HCT116 (cell line): ENCODE results near the gene MN1. TPM values are rescaled to one million over a fixed set of nuclear protein-coding genes. Genes with fewer than 3 reads are reported as not detected.

Experiments used
- ATAC-seq: fragments of 200-7000 bp; cut with Tn5 transposase; 2 replicates; pipeline ENCODE4 v1.9.1; 2020; ENCODE audit warnings: mild to moderate bottlenecking, moderate library complexity
- BruUV-seq: library from RNA; stranded (reverse); fragments of 400-500 nt; replicated peaks from 2 replicates; lab custom pipeline; 2021; lab: Mats Ljungman, UMichigan
- CTCF ChIA-PET: fragments of 300-600 bp; sonication (Branson Sonifier 250); formaldehyde crosslinking; loops from one replicate; lab custom pipeline; 2021; ENCODE audit warnings: antibody characterized with exemption; lab: Charles Lee
- POLR2A ChIA-PET: fragments of 300-600, 350-600 bp; sonication (Branson Sonifier 250); formaldehyde crosslinking; loops from one replicate; lab custom pipeline; 2021; ENCODE audit warnings: antibody characterized with exemption; lab: Charles Lee
- RAD21 ChIA-PET, 2 experiments: fragments of 300-600 bp; sonication (Branson Sonifier 250); formaldehyde crosslinking; loops; one replicate each; lab custom pipeline; 2023; ENCODE audit warnings: low total read pairs in 2 of 2; ENCODE audit not compliant: uncharacterized antibody in 2 of 2, unreplicated experiment in 2 of 2, low non-redundant PET in 1 of 2; lab: Charles Lee
- DNase-seq: peaks from one replicate; pipeline ENCODE4 v3.0.0-alpha.2; 2010; ENCODE audit warnings: low read depth, low spot score
- H2AFZ ChIP-seq: fragments of 200-600 bp; shearing (Covaris generic), sonication (generic); 2 replicates; pipeline ENCODE4 v1.6.1; 2017; ENCODE audit warnings: low read depth, mixed run types, mixed read lengths, antibody characterized with exemption, low read length; ENCODE audit not compliant: poor library complexity, severe bottlenecking
- H3K27ac ChIP-seq: 2 replicates; pipeline ENCODE4 v1.5.1; 2012; ENCODE audit warnings: low read depth, low read length
- H3K27me3 ChIP-seq: fragments of 200-600 bp; sonication (generic); 2 replicates; pipeline ENCODE4 v1.6.1; 2016; ENCODE audit warnings: mixed run types, low read length, mixed read lengths; ENCODE audit not compliant: insufficient read depth
- H3K36me3 ChIP-seq, 2 experiments: fragments of 200-500 bp in 1 of 2; fragments of 200-600 bp in 1 of 2; sonication (Bioruptor generic) in 1 of 2; sonication (generic) in 1 of 2; 2 replicates each; pipeline versions ENCODE4 v1.5.1 to v1.6.1; 2014 to 2016; ENCODE audit warnings: low read length in 2 of 2, inconsistent platforms in 1 of 2, mixed read lengths in 1 of 2, mixed run types in 1 of 2; ENCODE audit not compliant: insufficient read depth in 2 of 2, control insufficient read depth in 1 of 2
- H3K4me1 ChIP-seq, 2 experiments: fragments of 200-600 bp in 1 of 2; sonication (generic) in 1 of 2; 2 replicates each; pipeline versions ENCODE4 v1.5.1 to v1.6.1; 2012 to 2017; ENCODE audit warnings: low read length in 2 of 2, inconsistent platforms in 1 of 2, mild to moderate bottlenecking in 1 of 2, mixed read lengths in 1 of 2, mixed run types in 1 of 2, moderate library complexity in 1 of 2; ENCODE audit not compliant: insufficient read depth in 2 of 2, control insufficient read depth in 1 of 2
- H3K4me2 ChIP-seq: fragments of 200-600 bp; sonication (generic); 2 replicates; pipeline ENCODE4 v1.6.1; 2017; ENCODE audit warnings: mixed run types, low read length, mixed read lengths
- H3K4me3 ChIP-seq, 2 experiments: fragments of 200-600 bp in 1 of 2; sonication (generic) in 1 of 2; replicated peaks in 1 of 2; 2 replicates each; pipeline ENCODE4 v1.5.1; 2011 to 2016; ENCODE audit warnings: low read length in 2 of 2, control low read depth in 1 of 2, low read depth in 1 of 2, mild to moderate bottlenecking in 1 of 2, mixed read lengths in 1 of 2, mixed run types in 1 of 2
- H3K79me2 ChIP-seq: fragments of 200-600 bp; sonication (generic); 2 replicates; pipeline ENCODE4 v1.6.1; 2017; ENCODE audit warnings: mild to moderate bottlenecking, mixed run types, low read length, moderate library complexity, mixed read lengths; ENCODE audit not compliant: insufficient read depth
- H3K9ac ChIP-seq: fragments of 200-600 bp; sonication (generic); 2 replicates; pipeline ENCODE4 v1.6.1; 2016; ENCODE audit warnings: low read length, mixed read lengths
- H3K9me2 ChIP-seq: fragments of 200-600 bp; sonication (generic), shearing (Covaris generic); 2 replicates; pipeline ENCODE4 v1.6.1; 2017; ENCODE audit warnings: mixed run types, mild to moderate bottlenecking, moderate library complexity; ENCODE audit not compliant: insufficient read depth
- H3K9me3 ChIP-seq, 2 experiments: fragments of 200-500 bp in 1 of 2; fragments of 200-600 bp in 1 of 2; sonication (Bioruptor generic) in 1 of 2; sonication (generic) in 1 of 2; 2 replicates each; pipeline ENCODE4 v1.6.1; 2014 to 2017; ENCODE audit warnings: low read length in 2 of 2, mixed read lengths in 2 of 2, inconsistent platforms in 1 of 2, low read depth in 1 of 2, mild to moderate bottlenecking in 1 of 2, mixed run types in 1 of 2, moderate library complexity in 1 of 2; ENCODE audit not compliant: control insufficient read depth in 1 of 2, insufficient read depth in 1 of 2
- H4K20me1 ChIP-seq: fragments of 200-600 bp; sonication (generic), shearing (Covaris generic); 2 replicates; pipeline ENCODE4 v1.6.1; 2017; ENCODE audit warnings: mixed run types, mild to moderate bottlenecking, moderate library complexity; ENCODE audit not compliant: insufficient read depth
- ATF3 ChIP-seq: IDR thresholded peaks from 2 replicates; pipeline ENCODE4 v1.6.1; 2012
- CEBPB ChIP-seq: IDR thresholded peaks from 2 replicates; pipeline ENCODE4 v1.6.1; 2012; ENCODE audit warnings: low read depth
- EZH2 ChIP-seq: fragments of 200-600 bp; sonication (generic); IDR thresholded peaks from 2 replicates; pipeline ENCODE4 v1.6.1; 2017; ENCODE audit warnings: antibody characterized with exemption, mixed run types
- REST ChIP-seq: IDR thresholded peaks from 2 replicates; pipeline ENCODE4 v1.6.1; 2012; ENCODE audit warnings: low read depth
- SIN3A ChIP-seq: IDR thresholded peaks from 2 replicates; pipeline ENCODE4 v1.6.1; 2012; ENCODE audit warnings: low read depth
- SP1 ChIP-seq: IDR thresholded peaks from 2 replicates; pipeline ENCODE4 v1.6.1; 2012; ENCODE audit warnings: low read depth
- SRF ChIP-seq: IDR thresholded peaks from 2 replicates; pipeline ENCODE4 v1.6.1; 2012; ENCODE audit warnings: low read depth
- intact Hi-C: fragments of 100-400 bp; cut with micrococcal nuclease; formaldehyde crosslinking; loops from 2 replicates; pipeline ENCODE4 v1.10.0; 2022
- total RNA-seq: library from RNA; stranded (reverse); gene quantifications from one replicate; pipeline ENCODE4 v1.2.1, GENCODE V29; 2021; ENCODE audit not compliant: unreplicated experiment

Gene MN1
- total RNA-seq, 1 experiment from 2014 or later, result 2.9 TPM

GRCh38 chr22:27850000-27850521, 48.5 kb upstream of the MN1 start:
- H3K9me2 ChIP-seq, result no peaks in the 10 kb centered on the region
- RAD21 ChIA-PET, result no interaction called here
- no peaks in the 10 kb centered on the region for H3K9me3 ChIP-seq
- no TSS peak for BruUV-seq
- no peak for TF ChIP-seq REST
- no peak for TF ChIP-seq SP1
- TF ChIP-seq ATF3, result no peak
- TF ChIP-seq EZH2, result no peak
- TF ChIP-seq CEBPB, result no peak
- TF ChIP-seq SRF, result no peak
- TF ChIP-seq, all 23 proteins: peak for 0
- H3K36me3 ChIP-seq, result peaks cover 32 to 39% of the 10 kb centered on the region in 2 experiments
- H3K4me2 ChIP-seq, result no peak overlapping the region
- H3K9ac ChIP-seq, result no peak overlapping the region
- no peak overlapping the region for H3K4me3 ChIP-seq
- ATAC-seq (no peak), DNase-seq (no peak)
- H4K20me1 ChIP-seq, result no peaks in the 10 kb centered on the region; the same call in 1 of the 2 replicates
- H3K27me3 ChIP-seq, result no peaks in the 10 kb centered on the region
- intact Hi-C loops, result no loop called here
- peaks cover 8% of the 10 kb centered on the region; the same call in 1 of the 2 replicates for H3K79me2 ChIP-seq
- no peak overlapping the region for H2AFZ ChIP-seq
- no peak overlapping the region for H3K27ac ChIP-seq
- H3K4me1 ChIP-seq, result no peaks in the 10 kb centered on the region
- ChIA-PET POLR2A (no interaction called here), CTCF (no interaction called here)

GRCh38 chr22:27848005-27848404, 46.4 kb upstream of the MN1 start:
- no TSS peak for BruUV-seq
- Histone ChIP-seq H3K9ac (no peak overlapping the region), H3K9me3 (no peaks in the 10 kb centered on the region), H3K4me3 (no peak overlapping the region), H3K79me2 (peaks cover 4% of the 10 kb centered on the region; the same call in 1 of the 2 replicates)
- ATAC-seq, result no peak
- intact Hi-C loops, result no loop called here
- no peak for TF ChIP-seq SIN3A
- TF ChIP-seq, all 23 proteins: peak for 0
- H3K9me2 ChIP-seq, result no peaks in the 10 kb centered on the region
- no peak overlapping the region for H3K4me2 ChIP-seq
- DNase-seq, result no peak
- no peaks in the 10 kb centered on the region for H3K4me1 ChIP-seq
- POLR2A ChIA-PET, result no interaction called here
- H2AFZ ChIP-seq, result no peak overlapping the region
- H3K36me3 ChIP-seq, result peaks cover 22% of the 10 kb centered on the region in 2 experiments; a peak in 3 of 4 replicates
- no peaks in the 10 kb centered on the region for H3K27me3 ChIP-seq
- RAD21 ChIA-PET, result no interaction called here
- H3K27ac ChIP-seq, result no peak overlapping the region
- no peaks in the 10 kb centered on the region; the same call in 1 of the 2 replicates for H4K20me1 ChIP-seq
- CTCF ChIA-PET, result no interaction called here
